Testis (tissue), 3 donors: ENCODE data around the gene MOV10L1. TPM values are rescaled to one million over a fixed set of nuclear protein-coding genes. Genes with fewer than 3 reads are reported as not detected.

Experiments
- DNase-seq: peaks from one replicate; pipeline ENCODE4 v3.0.0-alpha.2; 2019
- H3K27ac ChIP-seq, 2 donors: fragments of 200-600 bp; sonication (generic); one replicate each; pipeline ENCODE4 v1.5.1; 2019
- H3K27me3 ChIP-seq: fragments of 200-600 bp; sonication (generic); one replicate; pipeline ENCODE4 v1.5.1; 2019
- H3K36me3 ChIP-seq: fragments of 200-600 bp; sonication (generic); one replicate; pipeline ENCODE4 v1.5.1; 2017; ENCODE audit warnings: low read depth; ENCODE audit errors: missing control alignments
- H3K4me1 ChIP-seq: fragments of 200-600 bp; sonication (generic); one replicate; pipeline ENCODE4 v1.5.1; 2019
- H3K4me3 ChIP-seq, 2 donors: fragments of 200-600 bp; sonication (generic); one replicate each; pipeline ENCODE4 v1.5.1; 2017 to 2019
- H3K9me3 ChIP-seq: fragments of 200-600 bp; sonication (generic); one replicate; pipeline ENCODE4 v1.5.1; 2017
- POLR2A ChIP-seq: fragments of 450-650 bp; IDR thresholded peaks from one replicate; pipeline ENCODE4 v1.6.1; 2017; ENCODE audit warnings: antibody characterized with exemption, mild to moderate bottlenecking, moderate library complexity
- whole genome bisulfite sequencing, 2 donors: methylation state at CpG; one replicate each; pipeline ENCODE4 v1.1.5; 2018; 5-methylcytosine and 5-hydroxymethylcytosine counted together
- intact Hi-C: fragments of 100-400 bp; cut with DNase I; formaldehyde crosslinking; loops from one replicate; pipeline ENCODE4 v1.15.1; 2023; ENCODE audit warnings: low total_unique reads
- polyA plus RNA-seq: library from polyadenylated mRNA; stranded (reverse); fragments of 350-450 nt; fragmentation: Illumina TruSeq; extraction: RNeasy Lipid Tissue Mini Kit (QIAGEN cat#74804); gene quantifications from one replicate; pipeline ENCODE4 v1.2.3, GENCODE V29; 2014; ENCODE audit warnings: low read depth, low replicate concordance; ENCODE audit not compliant: insufficient read depth
- total RNA-seq, 2 donors: library from RNA; depleted of rRNA; stranded (reverse); fragments of >200 nt; gene quantifications; one replicate each; pipeline ENCODE4 v1.2.3, GENCODE V29; 2016
- TF ChIP-seq, protein P1 (sequence below), 3 experiments: fragments of 450-650 bp in 2 of 3; fragments of 200-600 bp in 1 of 3; sonication (generic) in 1 of 3; IDR thresholded peaks; one replicate each; pipeline ENCODE4 v1.5.1; 2016 to 2019; ENCODE audit warnings: antibody characterized with exemption in 3 of 3, mild to moderate bottlenecking in 2 of 3, moderate library complexity in 1 of 3

Gene MOV10L1
- total and polyA plus RNA-seq, 3 donors from 2014 or later, result 48.4 to 73.3 (median 62.4) TPM

DNA sequence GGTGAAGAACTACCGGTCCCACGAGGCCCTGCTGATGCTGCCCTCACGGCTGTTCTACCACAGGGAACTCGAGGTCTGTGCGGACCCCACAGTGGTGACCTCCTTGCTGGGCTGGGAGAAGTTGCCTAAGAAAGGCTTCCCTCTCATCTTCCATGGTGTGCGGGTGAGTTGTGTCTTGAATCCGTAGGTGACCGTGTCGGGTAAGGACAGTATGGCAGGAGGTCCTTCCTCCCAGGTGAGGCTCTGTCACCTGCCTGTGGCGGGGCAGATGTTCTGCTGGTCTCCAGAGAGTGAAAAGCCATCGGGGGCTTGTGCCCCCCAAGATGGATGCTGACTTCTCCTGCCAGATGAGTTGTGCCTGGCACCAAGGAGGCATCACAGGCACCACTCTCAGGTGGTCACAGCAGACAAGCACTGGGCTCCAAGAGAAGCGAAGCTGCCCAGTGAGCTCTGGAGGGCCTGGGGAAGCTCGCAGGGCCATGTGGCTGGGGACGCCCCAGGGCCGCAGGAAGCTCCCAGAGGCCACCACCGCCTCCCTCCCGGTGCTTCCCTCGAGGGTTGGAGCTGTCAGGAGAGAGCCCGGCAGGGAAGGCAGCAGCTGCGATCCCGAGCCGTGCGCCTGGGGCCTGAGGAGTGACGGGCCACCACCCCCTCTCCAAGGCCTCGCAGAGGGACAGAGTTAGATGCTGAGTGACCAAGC is 63.4 kb downstream of the MOV10L1 start:
- no peak for DNase-seq
- Histone ChIP-seq H3K27ac (no peak overlapping the region), H3K27me3 (no peaks in the 10 kb centered on the region), H3K9me3 (no peaks in the 10 kb centered on the region), H3K36me3 (no peaks in the 10 kb centered on the region), H3K4me3 (no peak overlapping the region), H3K4me1 (no peaks in the 10 kb centered on the region)
- intact Hi-C loops, result no loop called here
- TF ChIP-seq POLR2A, result no peak
- TF ChIP-seq, protein P1, sequence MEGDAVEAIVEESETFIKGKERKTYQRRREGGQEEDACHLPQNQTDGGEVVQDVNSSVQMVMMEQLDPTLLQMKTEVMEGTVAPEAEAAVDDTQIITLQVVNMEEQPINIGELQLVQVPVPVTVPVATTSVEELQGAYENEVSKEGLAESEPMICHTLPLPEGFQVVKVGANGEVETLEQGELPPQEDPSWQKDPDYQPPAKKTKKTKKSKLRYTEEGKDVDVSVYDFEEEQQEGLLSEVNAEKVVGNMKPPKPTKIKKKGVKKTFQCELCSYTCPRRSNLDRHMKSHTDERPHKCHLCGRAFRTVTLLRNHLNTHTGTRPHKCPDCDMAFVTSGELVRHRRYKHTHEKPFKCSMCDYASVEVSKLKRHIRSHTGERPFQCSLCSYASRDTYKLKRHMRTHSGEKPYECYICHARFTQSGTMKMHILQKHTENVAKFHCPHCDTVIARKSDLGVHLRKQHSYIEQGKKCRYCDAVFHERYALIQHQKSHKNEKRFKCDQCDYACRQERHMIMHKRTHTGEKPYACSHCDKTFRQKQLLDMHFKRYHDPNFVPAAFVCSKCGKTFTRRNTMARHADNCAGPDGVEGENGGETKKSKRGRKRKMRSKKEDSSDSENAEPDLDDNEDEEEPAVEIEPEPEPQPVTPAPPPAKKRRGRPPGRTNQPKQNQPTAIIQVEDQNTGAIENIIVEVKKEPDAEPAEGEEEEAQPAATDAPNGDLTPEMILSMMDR (IDR thresholded peaks at IDR 0.05), result no peak
- 92 to 93% methylated on average over 11 to 25 of the region's 25 CpGs for WGBS, 2 donors

- H3K9me3 ChIP-seq, result no peaks in the 10 kb centered on the region
- no peaks in the 10 kb centered on the region for H3K27me3 ChIP-seq
- 87 to 97% methylated on average over 7 of the region's 7 CpGs for WGBS, 2 donors
- intact Hi-C loops, result no loop called here
- no peak overlapping the region for H3K4me3 ChIP-seq
- DNase-seq, result no peak
- no peak for TF ChIP-seq POLR2A
- TF ChIP-seq, protein P1 (IDR thresholded peaks at IDR 0.05), result no peak
- no peak overlapping the region for H3K27ac ChIP-seq
- H3K36me3 ChIP-seq, result no peaks in the 10 kb centered on the region
- no peaks in the 10 kb centered on the region for H3K4me1 ChIP-seq
Observed at GRCh38 chr22:50153756-50154140, 63.9 kb downstream of the MOV10L1 start.

DNA sequence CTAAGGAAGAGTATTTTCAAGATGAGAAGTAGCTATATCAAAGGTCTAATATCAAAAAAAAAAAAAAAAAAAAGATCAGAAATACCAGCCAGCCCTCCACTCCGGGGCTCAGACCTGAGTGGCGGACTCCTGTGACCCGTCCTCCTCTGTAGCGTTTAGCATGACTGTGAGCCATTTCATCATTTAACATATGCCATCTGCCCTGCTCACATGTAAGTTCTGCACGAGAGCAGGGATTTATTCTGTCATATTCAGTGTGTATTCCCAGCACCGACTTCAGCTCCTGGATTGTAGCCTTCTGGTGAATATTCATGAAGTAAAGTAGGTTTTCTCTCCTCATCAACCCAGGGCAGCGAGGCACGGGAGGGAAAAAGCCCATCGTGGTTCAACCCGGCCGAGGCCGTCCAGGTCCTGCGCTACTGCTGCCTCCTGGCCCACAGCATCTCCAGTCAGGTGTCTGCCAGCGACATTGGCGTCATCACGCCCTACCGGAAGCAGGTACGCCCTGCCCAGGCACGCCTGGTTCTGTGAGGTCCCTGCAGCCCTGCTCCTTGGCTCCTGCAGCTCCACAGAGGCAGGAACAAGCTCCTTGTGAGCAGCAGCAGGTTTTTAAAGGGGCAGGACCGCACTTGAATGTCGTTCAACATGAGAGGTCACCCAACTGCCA is 68.0 kb downstream of the MOV10L1 start:
- WGBS, 2 donors, result 76 to 90% methylated on average over 17 to 21 of the region's 21 CpGs
- intact Hi-C loops, result no loop called here

GRCh38 chr22:50160947-50161346 is 71.1 kb downstream of the MOV10L1 start:
- Histone ChIP-seq H3K36me3 (no peaks in the 10 kb centered on the region), H3K4me1 (no peaks in the 10 kb centered on the region), H3K4me3 (no peak overlapping the region), H3K27ac (no peak overlapping the region), H3K27me3 (no peaks in the 10 kb centered on the region), H3K9me3 (no peaks in the 10 kb centered on the region)
- 81 to 82% methylated on average over 7 of the region's 7 CpGs for WGBS, 2 donors
- TF ChIP-seq, protein P1 (IDR thresholded peaks at IDR 0.05), result no peak
- TF ChIP-seq POLR2A, result no peak
- no peak for DNase-seq
- intact Hi-C loops, result no loop called here

More for the DNA sequence above, 68.0 kb downstream of the MOV10L1 start:
- Histone ChIP-seq H3K4me1 (no peaks in the 10 kb centered on the region), H3K27ac (no peak overlapping the region), H3K27me3 (no peaks in the 10 kb centered on the region), H3K9me3 (no peaks in the 10 kb centered on the region), H3K4me3 (no peak overlapping the region), H3K36me3 (no peaks in the 10 kb centered on the region)
- no peak for DNase-seq
- no peak for TF ChIP-seq POLR2A
- TF ChIP-seq, protein P1 (IDR thresholded peaks at IDR 0.05), result no peak
